Liver (tissue), 9 donors: ENCODE data around the gene PARP8. TPM values are rescaled to one million over a fixed set of nuclear protein-coding genes. Genes with fewer than 3 reads are reported as not detected.
"Not testable (repeated sequence)": the region's sequence is repeated elsewhere in the genome, so short reads cannot be mapped to it uniquely, and the experiment has no call there.

Experiments used
- DNase-seq: peaks from one replicate; pipeline ENCODE4 v3.0.0-alpha.2; 2017; ENCODE audit warnings: low spot score
- H3K27ac ChIP-seq, 2 donors: one replicate each; pipeline ENCODE4 v1.7.0; 2013; ENCODE audit warnings: inconsistent platforms in 2 of 2, low read length in 2 of 2, control low read depth in 1 of 2, low read depth in 1 of 2, mild to moderate bottlenecking in 1 of 2
- H3K27me3 ChIP-seq, 4 donors: one replicate each; pipeline versions ENCODE4 v1.6.1 to v1.7.0; 2013; ENCODE audit warnings: low read length in 3 of 4, inconsistent platforms in 1 of 4, mild to moderate bottlenecking in 1 of 4, moderate library complexity in 1 of 4; ENCODE audit not compliant: control insufficient read depth in 4 of 4, insufficient read depth in 4 of 4
- H3K36me3 ChIP-seq, 4 donors: one replicate each; pipeline versions ENCODE4 v1.6.1 to v1.7.0; 2013; ENCODE audit warnings: low read length in 3 of 4, mild to moderate bottlenecking in 3 of 4, low read depth in 1 of 4, moderate library complexity in 1 of 4; ENCODE audit not compliant: control insufficient read depth in 4 of 4, insufficient read depth in 3 of 4
- H3K4me1 ChIP-seq, 4 donors: one replicate each; pipeline versions ENCODE4 v1.6.1 to v1.7.0; 2013; ENCODE audit warnings: low read length in 3 of 4, mild to moderate bottlenecking in 3 of 4, moderate library complexity in 1 of 4; ENCODE audit not compliant: control insufficient read depth in 4 of 4, insufficient read depth in 4 of 4
- H3K4me3 ChIP-seq, 3 donors: one replicate each; pipeline versions ENCODE4 v1.6.1 to v1.7.0; 2013; ENCODE audit warnings: low read length in 3 of 3, control low read depth in 1 of 3, low read depth in 1 of 3, mild to moderate bottlenecking in 1 of 3
- H3K9ac ChIP-seq, 2 donors: one replicate each; pipeline ENCODE4 v1.7.0; 2013; ENCODE audit warnings: low read length in 2 of 2, mild to moderate bottlenecking in 2 of 2, moderate library complexity in 2 of 2, control low read depth in 1 of 2, low read depth in 1 of 2
- H3K9me3 ChIP-seq, 4 donors: one replicate each; pipeline versions ENCODE4 v1.6.1 to v1.7.0; 2013; ENCODE audit warnings: low read length in 3 of 4; ENCODE audit not compliant: control insufficient read depth in 4 of 4
- ATF3 ChIP-seq: IDR thresholded peaks from 2 replicates; pipeline ENCODE4 v1.6.1; 2016; ENCODE audit warnings: antibody characterized with exemption
- FOXA1 ChIP-seq: IDR thresholded peaks from 2 replicates; pipeline ENCODE4 v1.6.1; 2016; ENCODE audit warnings: antibody characterized with exemption
- FOXA2 ChIP-seq: IDR thresholded peaks from 2 replicates; pipeline ENCODE4 v1.6.1; 2016; ENCODE audit warnings: antibody characterized with exemption
- HNF4A ChIP-seq, 2 donors: conservative IDR thresholded peaks; 2 replicates each; pipeline ENCODE4 v1.6.1; 2016; ENCODE audit warnings: antibody characterized with exemption in 2 of 2, mild to moderate bottlenecking in 2 of 2
- HNF4G ChIP-seq: IDR thresholded peaks from 2 replicates; pipeline ENCODE4 v1.6.1; 2016; ENCODE audit warnings: antibody characterized with exemption
- JUND ChIP-seq, 2 donors: IDR thresholded peaks; 2 replicates each; pipeline ENCODE4 v1.6.1; 2016; ENCODE audit warnings: antibody characterized with exemption in 2 of 2
- NR2F2 ChIP-seq: IDR thresholded peaks from 2 replicates; pipeline ENCODE4 v1.6.1; 2016; ENCODE audit warnings: antibody characterized with exemption
- RAD21 ChIP-seq, 2 donors: IDR thresholded peaks; 2 replicates each; pipeline ENCODE4 v1.6.1; 2016; ENCODE audit warnings: antibody characterized with exemption in 2 of 2, mild to moderate bottlenecking in 2 of 2
- TAF1 ChIP-seq: conservative IDR thresholded peaks from 2 replicates; pipeline ENCODE4 v1.6.1; 2016; ENCODE audit warnings: antibody characterized with exemption, mild to moderate bottlenecking
- YY1 ChIP-seq: IDR thresholded peaks from 2 replicates; pipeline ENCODE4 v1.6.1; 2016; ENCODE audit warnings: antibody characterized with exemption, mild to moderate bottlenecking
- WGBS: extraction: QIAGEN DNeasy Blood & Tissue Kit; methylation state at CpG from one replicate; pipeline ENCODE4 v1.1.7; 2013; 5-methylcytosine and 5-hydroxymethylcytosine counted together
- polyA plus RNA-seq, 2 donors: library from polyadenylated mRNA; stranded (reverse) in 1 of 2; unstranded in 1 of 2; fragments of 200-250 nt in 1 of 2; fragments of >200 nt in 1 of 2; fragmentation: Nextera tagmentation in 1 of 2; extraction: Ambion mirVana in 1 of 2; gene quantifications; one replicate each; pipeline versions ENCODE4 v1.2.1 to v1.2.3, GENCODE V29; 2013 to 2015
- total RNA-seq, 2 donors: library from RNA; depleted of rRNA; stranded (reverse); fragments of >200 nt; gene quantifications; one replicate each; pipeline ENCODE4 v1.2.3, GENCODE V29; 2014
- TF ChIP-seq, protein P1 (sequence below): fragments of 150-350 bp; IDR thresholded peaks from 2 replicates; pipeline ENCODE4 v1.5.1; 2017; ENCODE audit warnings: improper control_type of control experiment, low read depth, low read length; ENCODE audit not compliant: missing input control
- TF ChIP-seq, protein P2 (sequence below): IDR thresholded peaks from 2 replicates; pipeline ENCODE4 v1.6.1; 2016; ENCODE audit warnings: antibody characterized with exemption, mild to moderate bottlenecking
- donor health status: healthy.
- donor health status: healthy.
- donor health status: healthy.
- donor health status: healthy.
- donor health status: healthy.

Gene PARP8
- total and polyA plus RNA-seq, 4 donors, result 3.9 to 16.0 (median 7.1) TPM

DNA sequence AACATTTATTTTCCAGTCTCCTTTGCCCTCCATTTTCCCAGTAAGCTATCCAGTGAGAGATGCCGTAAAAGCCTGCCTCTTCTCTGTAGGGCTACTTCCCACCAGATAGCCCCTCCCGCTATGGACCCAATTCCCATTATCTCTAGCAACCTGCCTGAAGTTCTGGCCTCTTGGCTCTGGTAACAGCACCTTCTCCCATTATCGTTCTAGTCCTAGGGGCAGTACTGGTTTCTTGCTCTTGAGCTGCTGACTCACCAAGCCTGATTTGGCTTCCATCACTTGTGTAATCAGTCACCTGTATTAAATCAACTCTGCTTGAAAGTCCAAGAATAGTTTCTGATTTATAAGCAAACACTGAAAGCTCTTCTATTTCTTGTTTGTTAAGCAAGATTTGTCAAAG, 42.8 kb upstream of the PARP8 start:
- no peak overlapping the region for H3K4me3 ChIP-seq
- H3K4me1 ChIP-seq, result no peaks in the 10 kb centered on the region
- TF ChIP-seq YY1 (no peak), FOXA1 (no peak), NR2F2 (no peak), TAF1 (no peak), ATF3 (no peak)
- TF ChIP-seq, protein P1, sequence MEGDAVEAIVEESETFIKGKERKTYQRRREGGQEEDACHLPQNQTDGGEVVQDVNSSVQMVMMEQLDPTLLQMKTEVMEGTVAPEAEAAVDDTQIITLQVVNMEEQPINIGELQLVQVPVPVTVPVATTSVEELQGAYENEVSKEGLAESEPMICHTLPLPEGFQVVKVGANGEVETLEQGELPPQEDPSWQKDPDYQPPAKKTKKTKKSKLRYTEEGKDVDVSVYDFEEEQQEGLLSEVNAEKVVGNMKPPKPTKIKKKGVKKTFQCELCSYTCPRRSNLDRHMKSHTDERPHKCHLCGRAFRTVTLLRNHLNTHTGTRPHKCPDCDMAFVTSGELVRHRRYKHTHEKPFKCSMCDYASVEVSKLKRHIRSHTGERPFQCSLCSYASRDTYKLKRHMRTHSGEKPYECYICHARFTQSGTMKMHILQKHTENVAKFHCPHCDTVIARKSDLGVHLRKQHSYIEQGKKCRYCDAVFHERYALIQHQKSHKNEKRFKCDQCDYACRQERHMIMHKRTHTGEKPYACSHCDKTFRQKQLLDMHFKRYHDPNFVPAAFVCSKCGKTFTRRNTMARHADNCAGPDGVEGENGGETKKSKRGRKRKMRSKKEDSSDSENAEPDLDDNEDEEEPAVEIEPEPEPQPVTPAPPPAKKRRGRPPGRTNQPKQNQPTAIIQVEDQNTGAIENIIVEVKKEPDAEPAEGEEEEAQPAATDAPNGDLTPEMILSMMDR, result no peak
- TF ChIP-seq, protein P2, sequence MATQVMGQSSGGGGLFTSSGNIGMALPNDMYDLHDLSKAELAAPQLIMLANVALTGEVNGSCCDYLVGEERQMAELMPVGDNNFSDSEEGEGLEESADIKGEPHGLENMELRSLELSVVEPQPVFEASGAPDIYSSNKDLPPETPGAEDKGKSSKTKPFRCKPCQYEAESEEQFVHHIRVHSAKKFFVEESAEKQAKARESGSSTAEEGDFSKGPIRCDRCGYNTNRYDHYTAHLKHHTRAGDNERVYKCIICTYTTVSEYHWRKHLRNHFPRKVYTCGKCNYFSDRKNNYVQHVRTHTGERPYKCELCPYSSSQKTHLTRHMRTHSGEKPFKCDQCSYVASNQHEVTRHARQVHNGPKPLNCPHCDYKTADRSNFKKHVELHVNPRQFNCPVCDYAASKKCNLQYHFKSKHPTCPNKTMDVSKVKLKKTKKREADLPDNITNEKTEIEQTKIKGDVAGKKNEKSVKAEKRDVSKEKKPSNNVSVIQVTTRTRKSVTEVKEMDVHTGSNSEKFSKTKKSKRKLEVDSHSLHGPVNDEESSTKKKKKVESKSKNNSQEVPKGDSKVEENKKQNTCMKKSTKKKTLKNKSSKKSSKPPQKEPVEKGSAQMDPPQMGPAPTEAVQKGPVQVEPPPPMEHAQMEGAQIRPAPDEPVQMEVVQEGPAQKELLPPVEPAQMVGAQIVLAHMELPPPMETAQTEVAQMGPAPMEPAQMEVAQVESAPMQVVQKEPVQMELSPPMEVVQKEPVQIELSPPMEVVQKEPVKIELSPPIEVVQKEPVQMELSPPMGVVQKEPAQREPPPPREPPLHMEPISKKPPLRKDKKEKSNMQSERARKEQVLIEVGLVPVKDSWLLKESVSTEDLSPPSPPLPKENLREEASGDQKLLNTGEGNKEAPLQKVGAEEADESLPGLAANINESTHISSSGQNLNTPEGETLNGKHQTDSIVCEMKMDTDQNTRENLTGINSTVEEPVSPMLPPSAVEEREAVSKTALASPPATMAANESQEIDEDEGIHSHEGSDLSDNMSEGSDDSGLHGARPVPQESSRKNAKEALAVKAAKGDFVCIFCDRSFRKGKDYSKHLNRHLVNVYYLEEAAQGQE, result no peak
- H3K27ac ChIP-seq, result no peak overlapping the region
- no peak overlapping the region for H3K9ac ChIP-seq
- no peak for DNase-seq
- H3K36me3 ChIP-seq, result no peaks in the 10 kb centered on the region
- H3K9me3 ChIP-seq, result no peaks in the 10 kb centered on the region
- H3K27me3 ChIP-seq, result no peaks in the 10 kb centered on the region
- 64% methylated on average over 3 of the region's 3 CpGs for WGBS

- not testable (repeated sequence) for DNase-seq, H3K27ac ChIP-seq, H3K4me1 ChIP-seq, H3K9me3 ChIP-seq, H3K4me3 ChIP-seq, H3K9ac ChIP-seq, H3K27me3 ChIP-seq, H3K36me3 ChIP-seq
- WGBS, result 60% methylated on average over 2 of the region's 2 CpGs
Measured at GRCh38 chr5:50634866-50635265, 31.6 kb upstream of the PARP8 start.

GRCh38 chr5:50637576-50637975, 28.9 kb upstream of the PARP8 start:
- H3K9me3 ChIP-seq, H3K27me3 ChIP-seq, H3K27ac ChIP-seq, H3K9ac ChIP-seq, H3K4me1 ChIP-seq, H3K36me3 ChIP-seq, H3K4me3 ChIP-seq, DNase-seq: not testable (repeated sequence)
- 62% methylated on average over 2 of the region's 2 CpGs for WGBS

- Histone ChIP-seq H3K4me3 (no peak overlapping the region), H3K27ac (no peak overlapping the region), H3K36me3 (no peaks in the 10 kb centered on the region), H3K9me3 (no peaks in the 10 kb centered on the region), H3K27me3 (no peaks in the 10 kb centered on the region), H3K4me1 (no peaks in the 10 kb centered on the region), H3K9ac (no peak overlapping the region)
- no peak for DNase-seq
- WGBS, result 86% methylated on average over 3 of the region's 3 CpGs
- TF ChIP-seq RAD21 (IDR thresholded peaks at IDR 0.05) (no peak), HNF4A (conservative IDR thresholded peaks at IDR 0.05) (no peak), NR2F2 (no peak), YY1 (no peak), FOXA1 (no peak), TAF1 (no peak), HNF4G (no peak), JUND (IDR thresholded peaks at IDR 0.05) (no peak), FOXA2 (no peak)
- TF ChIP-seq, protein P2, result no peak
Measured at GRCh38 chr5:50646591-50646990, 19.8 kb upstream of the PARP8 start.
